Ramos (cell line): ENCODE measurements around the gene TET2.

Experiments used
- in situ Hi-C: fragments of 300-500 bp; cut with MboI; formaldehyde crosslinking; loops from one replicate; pipeline ENCODE4 v1.14.3; 2022; ENCODE audit warnings: low sequenced_read_pairs; ENCODE audit not compliant: unreplicated experiment

TET2 gene

DNA sequence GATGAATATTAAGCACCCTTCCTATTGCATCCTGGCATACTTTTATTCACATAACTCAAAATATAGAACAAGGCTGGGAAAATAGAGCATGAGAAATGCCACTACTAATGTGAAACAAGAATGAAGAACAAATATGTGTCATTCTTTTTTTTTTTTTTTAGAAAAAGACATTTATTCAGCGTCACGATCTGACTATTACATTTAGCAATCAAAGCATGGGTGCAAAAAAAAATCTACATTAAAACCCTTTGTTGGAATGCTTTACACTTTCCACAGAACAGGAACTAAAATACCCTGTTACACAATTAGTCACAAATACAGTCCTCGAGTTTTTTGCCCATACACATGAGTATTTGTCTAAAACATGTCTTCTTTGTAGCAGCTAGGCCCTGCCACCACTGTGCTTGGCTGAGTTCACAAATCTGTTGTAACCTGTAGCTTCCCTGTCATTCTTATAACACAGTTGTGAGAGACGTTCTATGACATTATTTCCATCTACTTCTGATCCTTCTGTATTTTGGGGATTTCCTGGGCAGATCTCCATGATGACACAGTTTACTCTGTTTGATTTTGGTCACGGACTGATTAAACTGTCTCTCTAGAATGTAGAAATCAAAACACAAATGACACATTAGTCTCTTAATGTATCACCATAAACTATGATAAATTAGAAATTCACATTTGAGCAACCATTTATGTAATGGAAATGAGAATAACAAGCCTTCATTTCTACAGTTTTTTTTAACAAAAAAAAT is 9.4 kb upstream of the TET2 start:
- in situ Hi-C loops, result loop anchor here (25.0 kb wide), 1 partner anchor 325 kb away; the partner anchor contains the start of gene PPA2

- in situ Hi-C loops, result loop anchor here (25.0 kb wide), 1 partner anchor 323 kb away; the partner anchor contains the start of gene PPA2
These were observed 7.0 kb upstream of the TET2 start for GRCh38 chr4:105139646-105140045.

GRCh38 chr4:105140684-105141490 is 5.8 kb upstream of the TET2 start:
- in situ Hi-C loops, result loop anchor here (25.0 kb wide), 1 partner anchor 321 kb away; the partner anchor contains the start of gene PPA2

GRCh38 chr4:105145156-105145902 is 1.3 kb upstream of the TET2 start:
- in situ Hi-C loops, result loop anchor here (25.0 kb wide), 1 partner anchor 317 kb away; the partner anchor contains the start of gene PPA2

DNA sequence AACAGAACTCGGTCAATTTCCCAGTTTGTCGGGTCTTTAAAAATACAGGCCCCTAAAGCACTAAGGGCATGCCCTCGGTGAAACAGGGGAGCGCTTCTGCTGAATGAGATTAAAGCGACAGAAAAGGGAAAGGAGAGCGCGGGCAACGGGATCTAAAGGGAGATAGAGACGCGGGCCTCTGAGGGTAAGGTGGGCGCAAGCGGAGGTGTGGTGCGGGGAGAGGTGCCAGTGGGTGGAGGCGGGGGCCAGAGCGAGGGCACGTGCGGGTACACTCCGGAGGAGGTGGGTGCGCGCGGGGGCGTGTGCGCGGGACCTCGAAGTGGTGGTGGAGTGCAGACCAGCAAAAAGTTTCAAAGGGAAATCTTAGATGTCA is 787 bp upstream of the TET2 start:
- in situ Hi-C loops, result loop anchor here (25.0 kb wide), 1 partner anchor 316 kb away; the partner anchor contains the start of gene PPA2

- in situ Hi-C loops, result loop anchor here (25.0 kb wide), 1 partner anchor 315 kb away; the partner anchor contains the start of gene PPA2
These were observed 408 bp downstream of the TET2 start for GRCh38 chr4:105147016-105147552.

DNA sequence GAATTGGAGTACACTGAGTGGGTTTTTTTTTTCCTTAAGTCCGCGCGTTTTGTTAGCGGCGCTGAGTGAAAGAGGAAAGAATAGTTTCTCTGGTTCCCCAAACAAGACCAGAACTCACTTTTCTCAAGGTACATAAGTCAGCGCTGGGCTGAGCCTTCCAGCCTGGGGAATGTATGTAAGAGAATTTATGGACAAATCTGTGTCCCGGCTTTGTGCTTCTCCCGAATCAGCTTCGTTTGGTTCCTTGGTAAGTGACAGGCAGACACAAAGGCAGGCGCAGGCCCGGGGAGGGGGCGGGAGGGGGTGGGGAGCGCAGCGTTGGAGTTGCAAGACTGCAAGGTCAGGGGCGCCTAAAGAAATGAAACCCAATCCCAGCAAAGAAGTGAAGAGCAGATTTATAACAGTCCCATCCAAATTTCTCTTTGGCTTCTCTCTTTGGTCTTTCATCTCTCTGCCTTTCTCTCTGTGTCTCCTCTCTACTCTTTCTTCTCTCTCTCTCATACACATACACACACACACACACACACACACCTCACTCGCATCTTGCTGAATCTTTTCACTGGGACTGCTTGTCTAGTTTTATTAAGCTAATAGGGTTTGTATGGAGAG is 981 bp downstream of the TET2 start:
- in situ Hi-C loops, result loop anchor here (25.0 kb wide), 1 partner anchor 315 kb away; the partner anchor contains the start of gene PPA2

DNA sequence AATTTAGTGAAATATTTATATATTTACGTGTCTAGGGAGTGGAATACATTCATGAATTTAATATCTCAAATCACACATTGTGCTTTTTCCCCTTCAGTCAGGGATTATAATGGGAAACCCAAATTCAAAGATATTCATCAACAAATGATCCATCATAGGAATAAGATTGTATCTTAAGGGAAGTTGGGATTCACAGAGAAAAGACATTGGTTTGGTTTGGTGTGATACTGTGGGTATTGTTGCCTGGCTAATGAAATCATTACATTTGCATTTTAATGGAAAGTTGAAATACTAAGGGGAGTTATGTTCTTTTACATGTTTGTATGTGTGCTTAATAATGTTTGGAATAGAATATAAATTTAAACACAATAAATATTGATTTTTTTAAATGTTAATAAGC is 1.7 kb downstream of the TET2 start:
- in situ Hi-C loops, result loop anchor here (25.0 kb wide), 1 partner anchor 314 kb away; the partner anchor contains the start of gene PPA2

- in situ Hi-C loops, result loop anchor here (25.0 kb wide), 1 partner anchor 314 kb away; the partner anchor contains the start of gene PPA2
These were observed 2.1 kb downstream of the TET2 start for GRCh38 chr4:105148776-105149175.

- in situ Hi-C loops, result loop anchor here (25.0 kb wide), 1 partner anchor 313 kb away; the partner anchor contains the start of gene PPA2
These were observed 3.1 kb downstream of the TET2 start for GRCh38 chr4:105149771-105150170.

- in situ Hi-C loops, result no loop called here
These were observed 3.8 kb downstream of the TET2 start for GRCh38 chr4:105150503-105150902.

GRCh38 chr4:105153749-105154148 is 7.1 kb downstream of the TET2 start:
- in situ Hi-C loops, result no loop called here

GRCh38 chr4:105154576-105154975 is 7.9 kb downstream of the TET2 start:
- in situ Hi-C loops, result no loop called here

DNA sequence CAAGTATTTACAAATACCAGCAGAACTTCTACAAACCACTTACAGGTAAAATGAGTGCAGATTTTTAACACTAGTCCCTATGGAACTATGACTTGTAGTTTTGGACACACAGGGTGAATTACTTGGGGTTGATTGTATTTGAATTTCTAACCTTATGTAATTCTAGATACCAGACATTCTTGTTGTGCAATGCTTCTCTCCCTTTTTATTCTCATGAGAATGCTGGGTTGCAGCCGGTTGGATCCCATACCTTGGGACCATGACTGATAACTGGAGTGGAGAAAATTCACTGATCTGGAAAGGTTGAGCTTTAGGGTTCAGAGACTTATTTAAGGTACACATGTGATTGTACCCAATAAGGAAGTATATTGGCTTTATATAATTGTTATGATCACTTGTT is 8.8 kb downstream of the TET2 start:
- in situ Hi-C loops, result no loop called here

DNA sequence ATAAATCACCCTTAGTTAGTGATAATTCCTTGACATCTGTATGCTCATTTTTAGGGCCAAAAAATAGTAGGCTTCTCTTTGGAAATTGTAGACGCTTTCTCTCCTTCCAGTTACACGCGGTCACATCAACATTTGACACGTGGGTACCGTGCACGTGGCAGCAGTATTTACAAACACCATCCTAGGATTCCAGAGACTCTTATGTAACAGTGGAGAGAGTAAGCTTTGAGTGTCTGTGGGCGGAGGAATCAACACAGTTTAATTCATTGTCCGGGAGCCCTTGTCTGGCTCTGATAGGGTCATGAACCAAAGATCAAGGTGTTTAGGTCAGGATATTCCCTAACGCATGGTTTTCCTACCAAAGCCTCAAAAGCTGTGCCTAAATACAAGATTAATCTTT is 12.2 kb downstream of the TET2 start:
- in situ Hi-C loops, result no loop called here

GRCh38 chr4:105162123-105162796 is 15.6 kb downstream of the TET2 start:
- in situ Hi-C loops, result no loop called here

DNA sequence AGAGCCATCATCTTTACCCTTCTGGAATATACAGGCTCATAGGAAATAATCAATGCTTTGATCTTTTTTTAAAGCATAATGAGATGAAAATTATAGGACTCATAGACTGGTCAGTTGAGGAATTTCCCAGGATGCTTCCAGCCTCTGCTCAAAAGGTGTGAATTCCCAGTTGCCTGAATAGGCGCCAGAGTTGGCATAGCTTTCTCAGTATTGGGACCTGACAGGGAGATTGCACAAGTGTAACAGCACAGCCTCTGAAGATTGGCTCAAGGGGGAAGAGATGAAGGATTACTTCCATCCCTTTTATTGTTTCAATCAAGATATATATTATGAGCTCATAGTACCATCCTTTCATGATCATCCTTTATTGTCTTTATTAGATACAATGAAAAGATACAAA is 17.9 kb downstream of the TET2 start:
- in situ Hi-C loops, result no loop called here

DNA sequence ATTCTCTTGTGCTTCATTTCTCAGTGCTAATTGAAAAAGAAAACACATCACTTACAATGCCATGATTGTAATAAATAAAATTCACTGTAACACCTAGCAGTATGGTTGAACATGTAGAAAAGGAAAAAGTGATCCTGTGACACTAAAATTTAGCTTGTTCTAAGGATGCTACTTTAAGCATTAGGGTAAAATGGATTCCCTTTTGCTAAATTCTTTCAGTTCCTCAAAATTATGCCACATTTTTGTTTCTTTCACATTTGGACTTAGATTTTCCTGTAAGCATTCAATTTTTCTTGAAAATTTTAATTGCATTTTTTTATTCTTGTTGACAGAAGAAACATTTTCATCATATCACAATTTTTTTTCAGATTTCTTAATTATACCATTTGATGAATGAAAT is 19.4 kb downstream of the TET2 start:
- in situ Hi-C loops, result no loop called here

DNA sequence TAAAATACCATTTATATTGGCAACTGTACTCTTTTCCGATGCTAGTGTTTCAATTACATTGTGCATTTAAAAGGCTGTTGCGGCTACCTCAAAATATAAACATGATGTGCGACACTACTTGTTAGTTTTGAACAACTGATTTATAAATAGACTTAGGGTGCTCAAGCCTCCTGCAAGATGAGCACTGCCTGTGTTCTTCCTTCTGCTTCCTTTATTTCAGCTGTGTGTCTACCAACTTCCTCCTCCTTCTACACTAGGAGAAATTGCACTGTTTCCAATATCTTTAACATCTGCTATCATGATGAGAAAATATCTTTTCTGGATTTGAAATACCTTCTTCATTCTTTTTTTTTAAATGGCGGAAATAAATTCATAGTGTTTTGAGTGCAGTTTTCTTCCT is 24.0 kb downstream of the TET2 start:
- in situ Hi-C loops, result no loop called here
